MM.1S (cell line): ENCODE measurements around the gene PRKAR1B.

Source experiments
- DNase-seq: peaks from one replicate; pipeline ENCODE4 v3.0.0-alpha.2; 2015
- H2AFZ ChIP-seq: fragments of 300-600 bp; sonication (generic); 2 replicates; pipeline ENCODE4 v1.6.0; 2016; ENCODE audit warnings: antibody characterized with exemption, low read length
- H3F3A ChIP-seq: fragments of 300-600 bp; sonication (generic); 2 replicates; pipeline ENCODE4 v1.6.1; 2016; ENCODE audit warnings: mild to moderate bottlenecking, antibody characterized with exemption, low read length, moderate library complexity, mixed read lengths; ENCODE audit not compliant: insufficient read depth
- H3K27ac ChIP-seq: fragments of 300-600 bp; sonication (generic); 2 replicates; pipeline ENCODE4 v1.5.1; 2016; ENCODE audit warnings: mild to moderate bottlenecking, low read length
- H3K27me3 ChIP-seq: fragments of 300-600 bp; sonication (generic); replicated peaks from 2 replicates; pipeline ENCODE4 v1.6.0; 2016; ENCODE audit warnings: low read length; ENCODE audit not compliant: insufficient read depth
- H3K36me3 ChIP-seq: fragments of 300-600 bp; sonication (generic); replicated peaks from 2 replicates; pipeline ENCODE4 v1.6.1; 2016; ENCODE audit warnings: mild to moderate bottlenecking, low read length, mixed read lengths; ENCODE audit not compliant: insufficient read depth
- H3K4me1 ChIP-seq: fragments of 300-600 bp; sonication (generic); 2 replicates; pipeline ENCODE4 v1.6.1; 2016; ENCODE audit warnings: low read length, mixed read lengths
- H3K4me2 ChIP-seq: fragments of 300-600 bp; sonication (generic); 2 replicates; pipeline ENCODE4 v1.6.0; 2016; ENCODE audit warnings: low read depth, low read length
- H3K4me3 ChIP-seq: fragments of 300-600 bp; sonication (generic); 2 replicates; pipeline ENCODE4 v1.5.1; 2016; ENCODE audit warnings: low read length, mixed read lengths
- H3K79me2 ChIP-seq: fragments of 300-600 bp; sonication (generic); 2 replicates; pipeline ENCODE4 v1.6.1; 2016; ENCODE audit warnings: mixed run types, low read length, mixed read lengths
- H3K9ac ChIP-seq: fragments of 300-600 bp; sonication (generic); 2 replicates; pipeline ENCODE4 v1.6.1; 2016; ENCODE audit warnings: low read length, mixed read lengths
- H3K9me2 ChIP-seq: fragments of 300-600 bp; sonication (generic); replicated peaks from 2 replicates; pipeline ENCODE4 v1.6.1; 2016; ENCODE audit warnings: mild to moderate bottlenecking, low read length, mixed read lengths; ENCODE audit not compliant: insufficient read depth
- H3K9me3 ChIP-seq: fragments of 300-600 bp; sonication (generic); replicated peaks from 2 replicates; pipeline ENCODE4 v1.6.1; 2016; ENCODE audit warnings: mild to moderate bottlenecking, low read length, mixed read lengths; ENCODE audit not compliant: insufficient read depth
- H4K20me1 ChIP-seq: fragments of 300-600 bp; sonication (generic); 2 replicates; pipeline ENCODE4 v1.6.1; 2016; ENCODE audit warnings: mild to moderate bottlenecking, low read length, moderate library complexity, mixed read lengths; ENCODE audit not compliant: insufficient read depth
- EZH2 ChIP-seq: fragments of 300-600 bp; sonication (generic); optimal IDR thresholded peaks from 2 replicates; pipeline ENCODE3; 2017; ENCODE audit warnings: low read depth, mild to moderate bottlenecking, antibody characterized with exemption, low read length, mixed read lengths
- EZH2phosphoT487 ChIP-seq: fragments of 300-600 bp; sonication (generic); IDR thresholded peaks from 2 replicates; pipeline ENCODE4 v1.6.1; 2018; ENCODE audit warnings: antibody characterized with exemption, low read length
- TF ChIP-seq, protein P1 (sequence below): fragments of 300-600 bp; sonication (generic); IDR thresholded peaks from 2 replicates; pipeline ENCODE4 v1.5.1; 2016; ENCODE audit warnings: antibody characterized with exemption, low read length, mixed read lengths

PRKAR1B gene

DNA sequence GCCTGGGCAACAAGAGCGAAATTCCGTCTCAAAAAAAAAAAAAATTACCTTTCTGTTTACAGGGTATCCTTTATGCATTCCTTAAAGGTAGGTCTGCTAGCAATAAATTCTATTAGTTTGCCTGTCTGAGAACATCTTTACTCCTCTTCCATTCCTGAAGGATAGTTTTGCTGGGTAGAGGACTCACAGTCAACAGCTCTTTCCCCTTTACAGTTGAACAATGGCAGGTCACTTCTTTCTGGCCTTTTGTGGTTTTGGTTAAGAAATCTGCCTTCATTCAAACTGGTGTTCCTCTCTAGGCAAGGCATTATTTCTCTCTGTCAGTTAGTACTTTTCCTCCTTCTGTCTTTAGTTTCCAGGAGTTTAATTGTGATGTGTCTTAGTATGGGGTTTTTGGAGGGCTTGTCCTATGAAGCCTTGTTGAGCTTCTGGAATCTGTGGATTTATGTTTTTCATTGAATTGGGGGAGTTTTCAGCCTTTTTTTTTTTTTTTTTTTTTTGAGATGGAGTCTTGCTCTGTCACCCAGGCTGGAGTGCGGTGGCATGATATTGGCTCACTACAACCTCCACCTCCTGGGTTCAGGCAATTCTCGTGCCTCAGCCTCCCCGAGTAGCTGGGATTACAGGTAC lies 5.3 kb downstream of the PRKAR1B start:
- Histone ChIP-seq H3K9me2 (no peaks in the 10 kb centered on the region), H4K20me1 (no peaks in the 10 kb centered on the region), H3K9ac (no peak overlapping the region), H2AFZ (no peak overlapping the region), H3K4me2 (no peak overlapping the region), H3K9me3 (no peaks in the 10 kb centered on the region), H3K4me3 (no peak overlapping the region), H3K4me1 (peaks cover 6% of the 10 kb centered on the region), H3K27ac (no peak overlapping the region), H3K36me3 (peaks cover 9% of the 10 kb centered on the region; the same call in 1 of the 2 replicates), H3F3A (no peaks in the 10 kb centered on the region), H3K79me2 (peaks cover 17% of the 10 kb centered on the region; the same call in 1 of the 2 replicates), H3K27me3 (no peaks in the 10 kb centered on the region)
- DNase-seq, result no peak
- TF ChIP-seq EZH2phosphoT487 (no peak), EZH2 (no peak)
- TF ChIP-seq, protein P1, sequence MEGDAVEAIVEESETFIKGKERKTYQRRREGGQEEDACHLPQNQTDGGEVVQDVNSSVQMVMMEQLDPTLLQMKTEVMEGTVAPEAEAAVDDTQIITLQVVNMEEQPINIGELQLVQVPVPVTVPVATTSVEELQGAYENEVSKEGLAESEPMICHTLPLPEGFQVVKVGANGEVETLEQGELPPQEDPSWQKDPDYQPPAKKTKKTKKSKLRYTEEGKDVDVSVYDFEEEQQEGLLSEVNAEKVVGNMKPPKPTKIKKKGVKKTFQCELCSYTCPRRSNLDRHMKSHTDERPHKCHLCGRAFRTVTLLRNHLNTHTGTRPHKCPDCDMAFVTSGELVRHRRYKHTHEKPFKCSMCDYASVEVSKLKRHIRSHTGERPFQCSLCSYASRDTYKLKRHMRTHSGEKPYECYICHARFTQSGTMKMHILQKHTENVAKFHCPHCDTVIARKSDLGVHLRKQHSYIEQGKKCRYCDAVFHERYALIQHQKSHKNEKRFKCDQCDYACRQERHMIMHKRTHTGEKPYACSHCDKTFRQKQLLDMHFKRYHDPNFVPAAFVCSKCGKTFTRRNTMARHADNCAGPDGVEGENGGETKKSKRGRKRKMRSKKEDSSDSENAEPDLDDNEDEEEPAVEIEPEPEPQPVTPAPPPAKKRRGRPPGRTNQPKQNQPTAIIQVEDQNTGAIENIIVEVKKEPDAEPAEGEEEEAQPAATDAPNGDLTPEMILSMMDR, result no peak

DNA sequence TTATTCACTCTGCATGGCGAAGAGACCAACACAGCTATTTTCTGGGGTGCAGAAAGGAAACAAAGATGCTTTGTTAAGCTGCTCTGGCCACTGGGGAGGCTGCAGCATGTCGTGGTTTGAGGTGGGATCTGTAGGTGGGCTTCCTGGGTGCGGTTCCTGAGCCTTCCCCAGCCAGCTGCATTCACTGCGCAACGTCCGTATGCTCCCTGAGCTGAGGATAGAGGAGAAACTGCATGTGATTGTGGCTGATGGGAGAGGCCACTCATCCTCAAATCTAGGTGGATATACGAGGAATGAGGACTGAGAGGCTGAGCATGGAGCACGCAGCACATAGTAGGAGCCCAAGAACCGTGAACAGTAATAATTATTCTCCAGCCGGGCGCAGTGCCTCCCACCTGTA lies 10.4 kb downstream of the PRKAR1B start:
- Histone ChIP-seq H3K4me1 (no peaks in the 10 kb centered on the region), H3K9ac (no peak overlapping the region), H3K4me2 (no peak overlapping the region), H3K9me3 (no peaks in the 10 kb centered on the region), H3K27me3 (no peaks in the 10 kb centered on the region), H3F3A (no peaks in the 10 kb centered on the region), H3K79me2 (no peaks in the 10 kb centered on the region), H3K4me3 (no peak overlapping the region), H3K9me2 (no peaks in the 10 kb centered on the region), H4K20me1 (no peaks in the 10 kb centered on the region), H3K27ac (no peak overlapping the region), H3K36me3 (no peaks in the 10 kb centered on the region), H2AFZ (no peak overlapping the region)
- no peak for DNase-seq
- TF ChIP-seq EZH2phosphoT487 (no peak), EZH2 (no peak)
- TF ChIP-seq, protein P1, result no peak

DNA sequence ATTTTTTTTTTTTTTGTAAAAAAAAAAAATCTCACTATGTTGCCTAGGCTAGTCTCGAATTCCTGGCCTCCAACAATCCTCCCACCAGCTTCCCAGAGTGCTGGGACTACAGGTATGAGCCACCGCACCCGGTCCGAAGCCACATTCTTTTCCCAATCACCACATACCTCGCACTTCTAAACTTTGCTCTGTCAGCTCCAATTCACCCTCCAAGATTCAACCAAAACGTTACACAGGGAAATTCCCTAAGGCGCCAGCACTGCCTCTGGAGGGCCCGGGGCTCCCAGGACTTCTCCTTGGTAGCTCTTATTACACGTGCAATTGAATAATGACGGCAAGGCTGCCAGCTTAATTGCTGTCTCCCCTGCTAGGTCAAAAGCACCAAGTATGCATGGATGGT lies 10.9 kb downstream of the PRKAR1B start:
- TF ChIP-seq EZH2 (no peak), EZH2phosphoT487 (no peak)
- TF ChIP-seq, protein P1, result no peak
- no peak for DNase-seq
- no peak overlapping the region for H3K4me2 ChIP-seq
- H2AFZ ChIP-seq, result no peak overlapping the region
- H3K27me3 ChIP-seq, result no peaks in the 10 kb centered on the region
- no peaks in the 10 kb centered on the region for H3K36me3 ChIP-seq
- no peaks in the 10 kb centered on the region for H3K4me1 ChIP-seq
- no peaks in the 10 kb centered on the region for H3F3A ChIP-seq
- H4K20me1 ChIP-seq, result no peaks in the 10 kb centered on the region
- no peak overlapping the region for H3K4me3 ChIP-seq
- H3K9ac ChIP-seq, result no peak overlapping the region
- H3K79me2 ChIP-seq, result no peaks in the 10 kb centered on the region
- H3K27ac ChIP-seq, result no peak overlapping the region
- H3K9me2 ChIP-seq, result no peaks in the 10 kb centered on the region
- H3K9me3 ChIP-seq, result no peaks in the 10 kb centered on the region
